NCI-H2107 treated with DMSO at 0.1 percent for 48 hours (cell line): ENCODE results near the gene CNTN6.

ENCODE experiments used
- DNase-seq: peaks from one replicate; lab custom pipeline; 2025; ENCODE audit not compliant: unreplicated experiment; lab: John Stamatoyannopoulos, UW

Gene CNTN6

DNA sequence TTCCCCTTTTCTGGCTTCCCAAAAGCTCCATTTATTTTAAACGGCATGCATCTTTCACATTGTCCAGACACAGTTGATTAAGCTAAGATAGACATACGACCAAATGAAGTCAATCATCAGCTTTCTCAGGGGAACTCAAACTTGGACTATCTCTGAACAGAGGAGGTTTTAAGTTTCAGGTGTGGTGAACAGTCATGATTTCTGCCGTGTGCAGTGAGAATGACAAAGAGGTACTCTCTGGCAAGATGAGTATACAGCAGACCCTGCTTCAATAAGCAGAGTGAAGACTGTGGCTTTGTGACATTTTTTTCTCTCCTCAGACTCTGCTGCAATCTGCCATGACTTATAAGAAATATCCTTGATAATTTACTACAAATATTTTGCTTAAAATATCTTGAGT, 307.7 kb downstream of the CNTN6 start:
- DNase-seq: no peak

DNA sequence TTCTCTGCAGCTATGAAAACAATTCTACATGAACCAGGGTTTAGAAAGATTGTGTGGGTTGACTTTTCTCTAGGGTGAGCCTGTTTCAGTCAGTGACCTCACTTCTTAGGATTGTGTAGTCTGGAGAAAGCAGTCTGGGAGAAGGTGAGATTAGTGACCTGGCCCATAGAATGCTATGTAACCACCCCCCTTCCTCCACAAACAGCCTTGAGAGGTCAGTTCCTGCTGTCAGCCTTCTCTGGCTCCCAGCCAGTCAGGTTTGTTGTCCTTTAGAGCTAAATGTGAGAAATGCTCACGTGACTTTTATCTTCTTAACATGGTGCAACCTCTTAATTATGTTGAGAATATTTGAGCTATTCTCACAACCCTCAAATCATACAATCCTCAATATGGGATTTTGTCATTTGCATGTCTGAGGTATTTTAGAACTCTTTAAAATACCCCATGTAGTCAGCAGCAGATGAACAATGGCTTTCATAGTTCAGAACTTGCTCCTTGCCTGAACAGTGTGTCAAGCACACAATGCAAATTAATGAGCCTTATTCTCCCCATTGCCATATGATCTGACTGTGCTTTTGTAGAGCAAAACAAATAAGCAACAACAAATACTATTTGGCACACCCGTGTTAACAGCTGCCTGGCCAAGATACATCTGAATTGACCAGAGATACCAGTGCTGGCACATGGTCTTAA, 311.6 kb downstream of the CNTN6 start:
- peak; percentile 29 for DNase-seq

DNA sequence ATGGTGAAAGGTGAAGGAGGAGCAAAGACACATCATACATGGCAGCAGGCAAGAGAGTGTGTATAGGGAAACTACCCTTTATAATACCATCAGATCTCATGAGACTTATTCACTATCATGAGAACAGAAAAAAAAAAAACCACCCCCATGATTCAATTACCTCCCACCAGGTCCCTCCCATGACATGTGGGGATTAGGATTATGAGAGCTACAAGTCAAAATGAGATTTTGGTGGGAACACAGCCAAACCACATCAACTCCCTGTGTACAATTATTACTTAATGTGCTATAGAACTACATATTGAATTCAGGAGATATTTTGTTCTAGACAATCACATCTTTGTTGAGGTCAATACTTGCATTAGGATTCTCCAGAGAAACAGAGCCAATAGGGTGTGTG, 313.4 kb downstream of the CNTN6 start:
- no peak for DNase-seq

DNA sequence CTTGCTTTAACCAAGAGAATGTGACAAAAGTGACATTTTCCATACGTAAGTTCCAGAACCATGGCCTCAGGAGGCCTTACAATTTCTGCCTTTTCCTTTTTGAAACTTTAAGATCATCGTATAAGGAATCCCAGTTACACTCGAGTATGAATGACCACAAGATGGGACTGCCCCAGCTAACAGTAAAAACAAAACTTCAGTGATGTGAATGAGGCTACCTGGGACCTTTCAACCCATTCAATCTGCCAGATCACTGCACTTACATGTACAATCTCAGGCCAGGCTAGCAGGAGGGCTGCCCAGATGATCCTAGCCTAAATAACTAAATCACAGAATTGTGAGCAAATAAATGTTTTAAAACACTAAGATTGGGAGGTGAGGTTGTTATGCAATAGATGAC, 328.8 kb downstream of the CNTN6 start:
- no peak for DNase-seq

DNA sequence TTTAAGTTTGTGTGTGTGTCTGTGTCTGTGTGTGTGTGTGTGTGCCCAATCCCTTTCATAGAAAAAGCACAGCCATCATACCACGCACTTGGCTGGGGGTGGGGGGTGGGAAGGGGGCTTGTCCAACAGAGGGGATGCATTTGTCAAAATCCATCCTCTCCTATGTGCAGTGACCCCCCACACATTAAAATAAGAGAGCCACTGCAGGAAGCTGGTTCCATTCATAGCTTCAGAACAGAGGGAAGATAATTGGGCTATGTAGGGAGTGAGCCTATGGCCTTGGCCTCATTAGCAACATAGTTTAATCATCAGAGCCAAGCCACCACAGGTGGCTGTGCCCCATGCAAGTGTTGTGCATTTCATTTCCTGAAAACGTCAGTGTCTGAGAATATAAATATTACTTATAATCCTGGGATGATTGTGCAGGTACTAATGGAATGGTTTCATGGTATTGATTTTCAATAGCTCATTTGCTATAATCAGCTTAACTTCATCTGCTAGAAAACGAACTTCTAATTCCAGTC, 330.8 kb downstream of the CNTN6 start:
- DNase-seq: no peak

DNA sequence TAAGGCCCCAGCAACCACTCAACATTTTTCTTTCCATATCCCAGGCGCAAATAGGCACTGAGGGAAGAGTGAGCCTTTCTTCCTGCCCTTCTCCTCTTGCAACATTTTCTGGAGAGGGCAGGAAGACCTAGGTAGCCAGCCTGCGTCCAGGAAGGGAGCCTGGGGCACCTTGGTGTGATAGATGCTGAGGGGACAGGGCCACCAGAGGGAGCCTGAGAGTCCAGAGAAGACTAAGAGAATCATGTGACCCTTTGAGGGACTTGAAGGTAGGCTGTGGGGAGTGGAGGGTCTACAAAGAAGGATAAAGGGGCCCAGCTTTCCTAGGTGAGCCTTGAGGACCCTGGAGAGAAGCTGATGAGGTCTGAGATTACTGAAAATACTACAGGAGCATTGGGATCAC, 346.6 kb downstream of the CNTN6 start:
- DNase-seq: no peak

DNA sequence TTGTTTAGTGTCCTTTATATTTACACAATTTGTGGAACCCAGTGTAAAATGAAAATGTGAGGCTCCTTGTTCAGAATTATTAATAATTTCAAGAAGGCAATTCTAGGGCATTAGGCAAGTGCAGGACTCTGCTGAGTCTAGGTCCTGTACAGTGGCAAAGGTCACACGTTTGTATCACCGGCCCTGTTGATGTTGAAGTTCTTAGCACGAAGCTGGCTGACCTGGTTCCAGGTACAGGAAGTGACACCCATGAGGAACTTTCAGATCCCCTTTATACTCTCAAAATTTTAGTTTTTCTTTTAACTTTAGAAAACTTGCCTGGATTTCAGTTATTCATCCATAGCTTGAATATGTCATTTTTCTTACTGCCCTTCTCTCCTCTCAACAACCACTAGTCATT, 349.4 kb downstream of the CNTN6 start:
- no peak for DNase-seq

DNA sequence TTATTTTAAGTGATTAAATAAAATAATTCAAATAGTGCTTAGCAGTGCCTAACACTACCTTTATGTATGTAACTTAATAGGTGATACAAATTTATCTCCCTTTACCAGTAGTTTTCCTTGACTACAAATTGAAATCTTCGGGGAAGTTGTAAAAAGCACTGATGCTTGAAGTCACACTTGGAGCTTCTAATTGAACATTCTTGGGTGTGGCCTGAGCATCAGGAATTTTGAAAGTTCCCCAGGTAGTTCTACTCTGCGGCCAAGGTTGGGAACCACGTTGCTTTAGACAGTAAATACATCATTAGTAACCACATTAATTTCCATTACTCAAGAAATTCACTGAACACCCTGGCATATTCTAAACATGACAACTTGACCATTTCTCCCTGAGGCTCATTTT, 351.4 kb downstream of the CNTN6 start:
- DNase-seq: no peak

DNA sequence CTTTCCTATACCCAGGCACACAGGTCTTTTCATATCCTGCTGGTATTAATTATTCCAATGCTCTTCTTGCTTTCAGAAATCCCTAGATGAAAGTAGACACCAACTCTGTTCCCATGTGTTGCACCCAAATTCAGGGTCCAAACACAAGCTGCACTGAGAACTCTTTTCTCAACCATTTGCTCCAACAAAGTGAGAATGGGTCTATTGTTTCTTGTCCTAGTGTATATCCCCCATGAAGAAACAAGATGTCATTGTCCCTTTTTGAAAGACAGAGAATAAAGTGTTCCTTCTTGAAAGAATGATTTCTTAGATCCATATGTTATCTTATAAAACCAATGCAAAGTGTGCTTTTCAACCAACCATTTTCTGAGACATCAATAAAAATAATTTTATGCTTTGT, 353.7 kb downstream of the CNTN6 start:
- no peak for DNase-seq

DNA sequence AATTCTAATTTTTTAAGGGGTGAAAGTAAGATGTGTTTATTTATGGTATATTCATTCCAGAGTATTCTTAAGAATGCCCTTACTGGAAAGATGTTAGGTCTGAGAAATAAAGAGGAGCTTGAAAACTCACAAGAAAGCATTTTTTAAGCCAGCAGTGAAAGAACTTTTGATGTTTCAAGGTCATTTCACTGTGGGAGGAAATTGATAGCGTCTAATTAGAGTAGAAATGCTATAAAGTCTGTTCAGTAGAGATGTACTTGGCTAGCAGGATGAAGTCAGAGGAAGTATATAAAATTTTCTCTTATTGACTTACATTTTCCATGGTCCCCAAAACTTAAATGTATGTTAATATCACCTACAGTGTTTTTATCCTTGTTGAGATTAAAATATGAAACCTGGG, 354.6 kb downstream of the CNTN6 start:
- DNase-seq: no peak

DNA sequence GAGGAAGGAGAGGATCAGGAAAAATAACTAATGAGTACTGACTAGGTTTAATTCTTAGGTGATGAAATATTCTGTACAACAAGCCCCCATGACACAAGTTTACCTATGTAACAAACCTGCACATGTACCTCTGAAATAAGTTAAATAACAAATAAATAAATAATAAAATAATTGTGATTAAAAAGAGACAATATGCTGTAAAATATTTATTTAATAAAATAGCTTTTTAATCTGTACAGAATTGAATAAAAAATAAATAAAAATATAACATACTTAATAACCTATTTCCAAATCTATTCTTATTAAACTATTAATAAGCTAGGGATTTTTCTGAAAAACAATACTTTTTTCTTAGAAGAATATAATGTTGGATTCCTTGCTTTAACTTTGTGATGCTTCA, 355.6 kb downstream of the CNTN6 start:
- DNase-seq: no peak
